K562 (cell line): ENCODE measurements around the gene KMT2D. TPM values are rescaled to one million over a fixed set of nuclear protein-coding genes. Genes with fewer than 3 reads are reported as not detected.

Source experiments
- ARID2 ChIP-seq: fragments of 450-650 bp; IDR thresholded peaks from 2 replicates; pipeline ENCODE4 v1.6.1; 2017; ENCODE audit warnings: antibody characterized with exemption, mild to moderate bottlenecking
- BRF1 ChIP-seq: IDR thresholded peaks from 3 replicates; pipeline ENCODE4 v1.6.1; 2011; ENCODE audit warnings: borderline replicate concordance, mild to moderate bottlenecking; ENCODE audit not compliant: insufficient read length; ENCODE audit errors: extremely low read depth
- C11orf30 ChIP-seq: fragments of 450-650 bp; IDR thresholded peaks from 2 replicates; pipeline ENCODE4 v1.6.1; 2016; ENCODE audit warnings: low read depth, mild to moderate bottlenecking
- CHCHD3 ChIP-seq: fragments of 250-450 bp; sonication (Bioruptor Pico); IDR thresholded peaks from 2 replicates; pipeline ENCODE4 v2.1.2; 2022; ENCODE audit warnings: mild to moderate bottlenecking
- DMBX1 ChIP-seq: fragments of 250-450 bp; sonication (Bioruptor Pico); IDR thresholded peaks from 2 replicates; pipeline ENCODE4 v1.8.0; 2022; ENCODE audit warnings: inconsistent platforms, mild to moderate bottlenecking, moderate library complexity, borderline replicate concordance
- KLF16 ChIP-seq: IDR thresholded peaks from 2 replicates; pipeline ENCODE4 v1.6.1; 2016; ENCODE audit warnings: antibody characterized with exemption
- MXD1 ChIP-seq: fragments of 250-450 bp; sonication (Bioruptor Pico); IDR thresholded peaks from 2 replicates; pipeline ENCODE4 v1.8.0; 2021; ENCODE audit warnings: borderline replicate concordance, mild to moderate bottlenecking, moderate library complexity; ENCODE audit not compliant: poor library complexity, severe bottlenecking
- NONO ChIP-seq, 2 experiments: fragments of 200-400 bp in 1 of 2; fragments of 450-650 bp in 1 of 2; formaldehyde crosslinking in 1 of 2; IDR thresholded peaks; 2 replicates each; pipeline ENCODE4 v1.6.1; 2017; ENCODE audit warnings: low read depth in 2 of 2, mild to moderate bottlenecking in 2 of 2, moderate library complexity in 2 of 2, low read length in 1 of 2
- PHF8 ChIP-seq: fragments of 200-600 bp; sonication (generic); IDR thresholded peaks from 2 replicates; pipeline ENCODE4 v1.6.1; 2012; ENCODE audit warnings: mixed run types, mild to moderate bottlenecking, inconsistent platforms, low read length, moderate library complexity, borderline replicate concordance
- RB1 ChIP-seq: fragments of 450-650 bp; IDR thresholded peaks from 2 replicates; pipeline ENCODE4 v1.6.1; 2017; ENCODE audit warnings: low read depth, mild to moderate bottlenecking
- STAG1 ChIP-seq: sonication (generic); formaldehyde crosslinking; IDR thresholded peaks from 2 replicates; pipeline ENCODE4 v1.5.0; 2020; ENCODE audit warnings: missing genetic modification reagents, borderline replicate concordance
- ZNF431 ChIP-seq: sonication (generic); formaldehyde crosslinking; IDR thresholded peaks from 2 replicates; pipeline ENCODE4 v1.8.0; 2022; ENCODE audit warnings: mild to moderate bottlenecking, missing genetic modification reagents
- ZNF444 ChIP-seq: fragments of 250-450 bp; sonication (Bioruptor Pico); IDR thresholded peaks from 2 replicates; pipeline ENCODE4 v1.4.0; 2020; ENCODE audit warnings: mild to moderate bottlenecking, moderate library complexity
- ZNF445 ChIP-seq: fragments of 250-450 bp; sonication (Bioruptor Pico); IDR thresholded peaks from 2 replicates; pipeline ENCODE4 v1.4.0; 2020; ENCODE audit warnings: low read depth, mild to moderate bottlenecking, moderate library complexity
- polyA plus RNA-seq, 8 experiments: library from polyadenylated mRNA; depleted of rRNA in 4 of 8; stranded (reverse) in 5 of 8; unstranded in 3 of 8; fragments of >200 nt; fragmentation: Nextera tagmentation in 2 of 8; fragmentation: Illumina TruSeq in 1 of 8; extraction: Ambion mirVana in 2 of 8; extraction: Trizol in 1 of 8; gene quantifications; 2 replicates each; pipeline versions ENCODE4 v1.2.1 to v1.2.3, GENCODE V29; 2011 to 2014; ENCODE audit warnings: inconsistent platforms in 1 of 8, missing spikeins in 1 of 8
- total RNA-seq, 7 experiments: library from RNA; depleted of rRNA in 6 of 7; stranded (reverse); fragments of >200 nt in 6 of 7; fragmentation: Illumina TruSeq in 2 of 7; extraction: Trizol in 2 of 7; gene quantifications; 2 replicates each; pipeline versions ENCODE4 v1.2.1 to v1.2.3, GENCODE V29; 2011 to 2021; ENCODE audit warnings: low replicate concordance in 1 of 7
- TF ChIP-seq, protein P1 (sequence below), 2 experiments: fragments of 450-650 bp; conservative IDR thresholded peaks; 2 replicates each; pipeline ENCODE4 v1.6.1; 2017; ENCODE audit warnings: mild to moderate bottlenecking in 2 of 2, moderate library complexity in 2 of 2
- TF ChIP-seq, protein P2 (sequence below): sonication (generic); formaldehyde crosslinking; IDR thresholded peaks from 2 replicates; pipeline ENCODE4 v1.8.0; 2022; ENCODE audit warnings: mild to moderate bottlenecking, missing genetic modification reagents
- TF ChIP-seq, protein P3 (sequence below): IDR thresholded peaks from 2 replicates; pipeline ENCODE4 v1.6.1; 2016; ENCODE audit warnings: missing genetic modification characterization, missing compliant biosample characterization
- TF ChIP-seq, protein P4 (sequence below): IDR thresholded peaks from 3 replicates; pipeline ENCODE4 v1.6.1; 2011; ENCODE audit warnings: borderline replicate concordance, mild to moderate bottlenecking, moderate library complexity; ENCODE audit not compliant: insufficient read length; ENCODE audit errors: extremely low read depth

The KMT2D gene
- total and polyA plus RNA-seq, 9 of the 15 experiments (the other 6 are each of a cell fraction or from before 2014, with no cell fraction given) = 0.22 to 93.7 (median 13.7) TPM

- TF ChIP-seq, protein P1, sequence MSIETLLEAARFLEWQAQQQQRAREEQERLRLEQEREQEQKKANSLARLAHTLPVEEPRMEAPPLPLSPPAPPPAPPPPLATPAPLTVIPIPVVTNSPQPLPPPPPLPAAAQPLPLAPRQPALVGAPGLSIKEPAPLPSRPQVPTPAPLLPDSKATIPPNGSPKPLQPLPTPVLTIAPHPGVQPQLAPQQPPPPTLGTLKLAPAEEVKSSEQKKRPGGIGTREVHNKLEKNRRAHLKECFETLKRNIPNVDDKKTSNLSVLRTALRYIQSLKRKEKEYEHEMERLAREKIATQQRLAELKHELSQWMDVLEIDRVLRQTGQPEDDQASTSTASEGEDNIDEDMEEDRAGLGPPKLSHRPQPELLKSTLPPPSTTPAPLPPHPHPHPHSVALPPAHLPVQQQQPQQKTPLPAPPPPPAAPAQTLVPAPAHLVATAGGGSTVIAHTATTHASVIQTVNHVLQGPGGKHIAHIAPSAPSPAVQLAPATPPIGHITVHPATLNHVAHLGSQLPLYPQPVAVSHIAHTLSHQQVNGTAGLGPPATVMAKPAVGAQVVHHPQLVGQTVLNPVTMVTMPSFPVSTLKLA (conservative IDR thresholded peaks at IDR 0.05) = peak; percentile 37 to 71; a peak in 3 of 4 replicates
- TF ChIP-seq C11orf30 (no peak), ZNF431 (CRISPR knock-in tag) (0 out of 2 replicates have a peak, but pooled peaks have one; percentile 28), BRF1 (no peak), NONO (IDR thresholded peaks at IDR 0.05; ENCODE audit: low read depth in 2 of 2, low read length in 1 of 2) (peak in 1 of 2 experiments; percentile 60; a peak in 1 of 4 replicates), STAG1 (no peak), RB1 (peak; percentile 75), CHCHD3 (no peak), PHF8 (peak; percentile 77; the same call in 1 of the 2 replicates), KLF16 (0 out of 2 replicates have a peak, but pooled peaks have one; percentile 21), ZNF444 (CRISPR knock-in tag) (no peak), DMBX1 (CRISPR knock-in tag) (no peak), MXD1 (no peak), ARID2 (no peak), ZNF445 (CRISPR knock-in tag) (no peak)
- TF ChIP-seq, protein P2, sequence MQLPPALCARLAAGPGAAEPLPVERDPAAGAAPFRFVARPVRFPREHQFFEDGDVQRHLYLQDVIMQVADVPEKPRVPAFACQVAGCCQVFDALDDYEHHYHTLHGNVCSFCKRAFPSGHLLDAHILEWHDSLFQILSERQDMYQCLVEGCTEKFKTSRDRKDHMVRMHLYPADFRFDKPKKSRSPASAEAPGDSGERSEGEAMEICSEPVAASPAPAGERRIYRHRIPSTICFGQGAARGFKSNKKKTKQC (CRISPR knock-in tag) = peak; percentile 72; the same call in 1 of the 2 replicates
- TF ChIP-seq, protein P3, sequence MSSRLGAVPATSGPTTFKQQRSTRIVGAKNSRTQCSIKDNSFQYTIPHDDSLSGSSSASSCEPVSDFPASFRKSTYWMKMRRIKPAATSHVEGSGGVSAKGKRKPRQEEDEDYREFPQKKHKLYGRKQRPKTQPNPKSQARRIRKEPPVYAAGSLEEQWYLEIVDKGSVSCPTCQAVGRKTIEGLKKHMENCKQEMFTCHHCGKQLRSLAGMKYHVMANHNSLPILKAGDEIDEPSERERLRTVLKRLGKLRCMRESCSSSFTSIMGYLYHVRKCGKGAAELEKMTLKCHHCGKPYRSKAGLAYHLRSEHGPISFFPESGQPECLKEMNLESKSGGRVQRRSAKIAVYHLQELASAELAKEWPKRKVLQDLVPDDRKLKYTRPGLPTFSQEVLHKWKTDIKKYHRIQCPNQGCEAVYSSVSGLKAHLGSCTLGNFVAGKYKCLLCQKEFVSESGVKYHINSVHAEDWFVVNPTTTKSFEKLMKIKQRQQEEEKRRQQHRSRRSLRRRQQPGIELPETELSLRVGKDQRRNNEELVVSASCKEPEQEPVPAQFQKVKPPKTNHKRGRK = no peak
- TF ChIP-seq, protein P4, sequence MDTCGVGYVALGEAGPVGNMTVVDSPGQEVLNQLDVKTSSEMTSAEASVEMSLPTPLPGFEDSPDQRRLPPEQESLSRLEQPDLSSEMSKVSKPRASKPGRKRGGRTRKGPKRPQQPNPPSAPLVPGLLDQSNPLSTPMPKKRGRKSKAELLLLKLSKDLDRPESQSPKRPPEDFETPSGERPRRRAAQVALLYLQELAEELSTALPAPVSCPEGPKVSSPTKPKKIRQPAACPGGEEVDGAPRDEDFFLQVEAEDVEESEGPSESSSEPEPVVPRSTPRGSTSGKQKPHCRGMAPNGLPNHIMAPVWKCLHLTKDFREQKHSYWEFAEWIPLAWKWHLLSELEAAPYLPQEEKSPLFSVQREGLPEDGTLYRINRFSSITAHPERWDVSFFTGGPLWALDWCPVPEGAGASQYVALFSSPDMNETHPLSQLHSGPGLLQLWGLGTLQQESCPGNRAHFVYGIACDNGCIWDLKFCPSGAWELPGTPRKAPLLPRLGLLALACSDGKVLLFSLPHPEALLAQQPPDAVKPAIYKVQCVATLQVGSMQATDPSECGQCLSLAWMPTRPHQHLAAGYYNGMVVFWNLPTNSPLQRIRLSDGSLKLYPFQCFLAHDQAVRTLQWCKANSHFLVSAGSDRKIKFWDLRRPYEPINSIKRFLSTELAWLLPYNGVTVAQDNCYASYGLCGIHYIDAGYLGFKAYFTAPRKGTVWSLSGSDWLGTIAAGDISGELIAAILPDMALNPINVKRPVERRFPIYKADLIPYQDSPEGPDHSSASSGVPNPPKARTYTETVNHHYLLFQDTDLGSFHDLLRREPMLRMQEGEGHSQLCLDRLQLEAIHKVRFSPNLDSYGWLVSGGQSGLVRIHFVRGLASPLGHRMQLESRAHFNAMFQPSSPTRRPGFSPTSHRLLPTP = no peak
Observed at GRCh38 chr12:49018261-49019119, 42.1 kb downstream of the KMT2D start, which contains the start of gene PRKAG1 (continued).
